ENCODE data around the gene CYSRT1.

The CYSRT1 gene

GRCh38 chr9:137179761-137180160 is 45.2 kb upstream of the CYSRT1 start:
- no peak overlapping the region for H3K27ac ChIP-seq (ENCODE audit: insufficient read depth in 1 of 2, low read depth in 1 of 2, low read length in 2 of 2, poor library complexity in 1 of 2, severe bottlenecking in 2 of 2)
- H3K4me3 ChIP-seq (ENCODE audit: control insufficient read depth in 1 of 7, extremely low read depth in 1 of 7, insufficient read depth in 4 of 7, low read depth in 2 of 7, low read length in 6 of 7) = no peak overlapping the region
- 92% methylated on average over 15 of the region's 17 CpGs for WGBS (ENCODE audit: insufficient coverage)
- DNase-seq = no peak
- no peaks in the 10 kb centered on the region for H3K27me3 ChIP-seq (replicated peaks in 2 of 5; ENCODE audit: control insufficient read depth in 4 of 5, insufficient read depth in 5 of 5, low read length in 4 of 5)
- H3K36me3 ChIP-seq (ENCODE audit: control insufficient read depth in 4 of 4, insufficient read depth in 4 of 4, low read length in 3 of 4) = peaks cover 0 to 67% (median 46%) of the 10 kb centered on the region in 4 experiments
- H3K9me3 ChIP-seq (ENCODE audit: control extremely low read depth in 1 of 5, control insufficient read depth in 4 of 5, insufficient read depth in 2 of 5, low read depth in 1 of 5, low read length in 4 of 5) = no peaks in the 10 kb centered on the region
- CTCF ChIA-PET = interaction anchor here (1.1 to 1.4 kb wide), 2 partner anchors 9 to 49 kb away, joined by 3 to 4 read pairs; partner anchors contain the start of genes ANAPC2 and SSNA1
- H3K4me1 ChIP-seq (ENCODE audit: control extremely low read depth in 1 of 4, control insufficient read depth in 4 of 4, insufficient read depth in 4 of 4, low read length in 3 of 4) = peaks cover 0 to 6% (median 5%) of the 10 kb centered on the region in 4 experiments
- POLR2A ChIA-PET = no interaction called here

GRCh38 chr9:137180491-137180890 is 44.5 kb upstream of the CYSRT1 start:
- Histone ChIP-seq H3K9me3 (ENCODE audit: control extremely low read depth in 1 of 5, control insufficient read depth in 4 of 5, insufficient read depth in 2 of 5, low read depth in 1 of 5, low read length in 4 of 5) (no peaks in the 10 kb centered on the region), H3K27me3 (replicated peaks in 2 of 5; ENCODE audit: control insufficient read depth in 4 of 5, insufficient read depth in 5 of 5, low read length in 4 of 5) (no peaks in the 10 kb centered on the region), H3K36me3 (ENCODE audit: control insufficient read depth in 4 of 4, insufficient read depth in 4 of 4, low read length in 3 of 4) (peaks cover 0 to 74% (median 49%) of the 10 kb centered on the region in 4 experiments), H3K4me3 (ENCODE audit: control insufficient read depth in 1 of 7, extremely low read depth in 1 of 7, insufficient read depth in 4 of 7, low read depth in 2 of 7, low read length in 6 of 7) (no peak overlapping the region), H3K4me1 (ENCODE audit: control extremely low read depth in 1 of 4, control insufficient read depth in 4 of 4, insufficient read depth in 4 of 4, low read length in 3 of 4) (peaks cover 0 to 6% (median under 1%) of the 10 kb centered on the region in 4 experiments), H3K27ac (ENCODE audit: insufficient read depth in 1 of 2, low read depth in 1 of 2, low read length in 2 of 2, poor library complexity in 1 of 2, severe bottlenecking in 2 of 2) (no peak overlapping the region)
- ChIA-PET POLR2A (no interaction called here), CTCF (interaction anchor here (1.4 kb wide), 1 partner anchor 8 kb away, joined by 4 read pairs; the partner anchor contains the start of genes ANAPC2 and SSNA1)
- no peak for DNase-seq
- 98% methylated on average over 20 of the region's 20 CpGs for WGBS (ENCODE audit: insufficient coverage)

GRCh38 chr9:137181680-137182079 is 43.3 kb upstream of the CYSRT1 start:
- H3K27ac ChIP-seq (ENCODE audit: insufficient read depth in 1 of 2, low read depth in 1 of 2, low read length in 2 of 2, poor library complexity in 1 of 2, severe bottlenecking in 2 of 2) = no peak overlapping the region
- no peaks in the 10 kb centered on the region for H3K27me3 ChIP-seq (replicated peaks in 2 of 5; ENCODE audit: control insufficient read depth in 4 of 5, insufficient read depth in 5 of 5, low read length in 4 of 5)
- no peaks in the 10 kb centered on the region for H3K9me3 ChIP-seq (ENCODE audit: control extremely low read depth in 1 of 5, control insufficient read depth in 4 of 5, insufficient read depth in 2 of 5, low read depth in 1 of 5, low read length in 4 of 5)
- H3K36me3 ChIP-seq (ENCODE audit: control insufficient read depth in 4 of 4, insufficient read depth in 4 of 4, low read length in 3 of 4) = peaks cover 0 to 86% (median 59%) of the 10 kb centered on the region in 4 experiments
- no peak overlapping the region for H3K4me3 ChIP-seq (ENCODE audit: control insufficient read depth in 1 of 7, extremely low read depth in 1 of 7, insufficient read depth in 4 of 7, low read depth in 2 of 7, low read length in 6 of 7)
- no peak for DNase-seq
- H3K4me1 ChIP-seq (ENCODE audit: control extremely low read depth in 1 of 4, control insufficient read depth in 4 of 4, insufficient read depth in 4 of 4, low read length in 3 of 4) = peaks cover 0 to 11% (median 4%) of the 10 kb centered on the region in 4 experiments
- POLR2A ChIA-PET = no interaction called here
- CTCF ChIA-PET = no interaction called here
- WGBS (ENCODE audit: insufficient coverage) = 92% methylated on average over 20 of the region's 22 CpGs

- ChIA-PET CTCF (no interaction called here), POLR2A (no interaction called here)
- Histone ChIP-seq H3K27ac (ENCODE audit: insufficient read depth in 1 of 2, low read depth in 1 of 2, low read length in 2 of 2, poor library complexity in 1 of 2, severe bottlenecking in 2 of 2) (no peak overlapping the region), H3K27me3 (replicated peaks in 2 of 5; ENCODE audit: control insufficient read depth in 4 of 5, insufficient read depth in 5 of 5, low read length in 4 of 5) (no peaks in the 10 kb centered on the region), H3K36me3 (ENCODE audit: control insufficient read depth in 4 of 4, insufficient read depth in 4 of 4, low read length in 3 of 4) (peaks cover 5 to 89% (median 60%) of the 10 kb centered on the region in 4 experiments), H3K4me3 (ENCODE audit: control insufficient read depth in 1 of 7, extremely low read depth in 1 of 7, insufficient read depth in 4 of 7, low read depth in 2 of 7, low read length in 6 of 7) (no peak overlapping the region), H3K4me1 (ENCODE audit: control extremely low read depth in 1 of 4, control insufficient read depth in 4 of 4, insufficient read depth in 4 of 4, low read length in 3 of 4) (peaks cover 0 to 22% (median 16%) of the 10 kb centered on the region in 4 experiments), H3K9me3 (ENCODE audit: control extremely low read depth in 1 of 5, control insufficient read depth in 4 of 5, insufficient read depth in 2 of 5, low read depth in 1 of 5, low read length in 4 of 5) (no peaks in the 10 kb centered on the region)
- 93% methylated on average over 7 of the region's 17 CpGs for WGBS (ENCODE audit: insufficient coverage)
- no peak for DNase-seq
Observed at GRCh38 chr9:137182836-137183235, 42.1 kb upstream of the CYSRT1 start.

GRCh38 chr9:137183980-137184595 is 40.9 kb upstream of the CYSRT1 start:
- H3K36me3 ChIP-seq (ENCODE audit: control insufficient read depth in 4 of 4, insufficient read depth in 4 of 4, low read length in 3 of 4) = peaks cover 5 to 77% (median 55%) of the 10 kb centered on the region in 4 experiments
- 97% methylated on average over 27 of the region's 27 CpGs for WGBS (ENCODE audit: insufficient coverage)
- DNase-seq = no peak
- H3K9me3 ChIP-seq (ENCODE audit: control extremely low read depth in 1 of 5, control insufficient read depth in 4 of 5, insufficient read depth in 2 of 5, low read depth in 1 of 5, low read length in 4 of 5) = no peaks in the 10 kb centered on the region
- H3K4me1 ChIP-seq (ENCODE audit: control extremely low read depth in 1 of 4, control insufficient read depth in 4 of 4, insufficient read depth in 4 of 4, low read length in 3 of 4) = peaks cover 0 to 21% (median 20%) of the 10 kb centered on the region in 4 experiments
- H3K27ac ChIP-seq (ENCODE audit: insufficient read depth in 1 of 2, low read depth in 1 of 2, low read length in 2 of 2, poor library complexity in 1 of 2, severe bottlenecking in 2 of 2) = no peak overlapping the region
- H3K4me3 ChIP-seq (ENCODE audit: control insufficient read depth in 1 of 7, extremely low read depth in 1 of 7, insufficient read depth in 4 of 7, low read depth in 2 of 7, low read length in 6 of 7) = no peak overlapping the region
- POLR2A ChIA-PET = no interaction called here
- H3K27me3 ChIP-seq (replicated peaks in 2 of 5; ENCODE audit: control insufficient read depth in 4 of 5, insufficient read depth in 5 of 5, low read length in 4 of 5) = no peaks in the 10 kb centered on the region
- CTCF ChIA-PET = no interaction called here

- ChIA-PET CTCF (interaction anchor here (1.0 kb wide), 1 partner anchor 8 kb away, joined by 3 read pairs; no protein-coding TSS in a partner anchor), POLR2A (no interaction called here)
- H3K27ac ChIP-seq (ENCODE audit: insufficient read depth in 1 of 2, low read depth in 1 of 2, low read length in 2 of 2, poor library complexity in 1 of 2, severe bottlenecking in 2 of 2) = no peak overlapping the region
- peaks cover 3 to 31% (median 30%) of the 10 kb centered on the region in 4 experiments for H3K4me1 ChIP-seq (ENCODE audit: control extremely low read depth in 1 of 4, control insufficient read depth in 4 of 4, insufficient read depth in 4 of 4, low read length in 3 of 4)
- H3K4me3 ChIP-seq (ENCODE audit: control insufficient read depth in 1 of 7, extremely low read depth in 1 of 7, insufficient read depth in 4 of 7, low read depth in 2 of 7, low read length in 6 of 7) = no peak overlapping the region
- no peaks in the 10 kb centered on the region for H3K9me3 ChIP-seq (ENCODE audit: control extremely low read depth in 1 of 5, control insufficient read depth in 4 of 5, insufficient read depth in 2 of 5, low read depth in 1 of 5, low read length in 4 of 5)
- no peak for DNase-seq
- H3K36me3 ChIP-seq (ENCODE audit: control insufficient read depth in 4 of 4, insufficient read depth in 4 of 4, low read length in 3 of 4) = peaks cover 5 to 71% (median 50%) of the 10 kb centered on the region in 4 experiments
- no peaks in the 10 kb centered on the region for H3K27me3 ChIP-seq (replicated peaks in 2 of 5; ENCODE audit: control insufficient read depth in 4 of 5, insufficient read depth in 5 of 5, low read length in 4 of 5)
- WGBS (ENCODE audit: insufficient coverage) = 96% methylated on average over 45 of the region's 48 CpGs
Observed at GRCh38 chr9:137184881-137185660, 39.9 kb upstream of the CYSRT1 start.

GRCh38 chr9:137185921-137186320 is 39.1 kb upstream of the CYSRT1 start:
- H3K27ac ChIP-seq (ENCODE audit: insufficient read depth in 1 of 2, low read depth in 1 of 2, low read length in 2 of 2, poor library complexity in 1 of 2, severe bottlenecking in 2 of 2) = no peak overlapping the region
- WGBS (ENCODE audit: insufficient coverage) = 90% methylated on average over 19 of the region's 19 CpGs
- H3K9me3 ChIP-seq (ENCODE audit: control extremely low read depth in 1 of 5, control insufficient read depth in 4 of 5, insufficient read depth in 2 of 5, low read depth in 1 of 5, low read length in 4 of 5) = no peaks in the 10 kb centered on the region
- ChIA-PET CTCF (interaction anchor here (6.1 kb wide), 1 partner anchor 9 kb away, joined by 33 read pairs; no protein-coding TSS in a partner anchor), POLR2A (interaction anchor here (0.6 kb wide), 1 partner anchor 437 kb away, joined by 8 read pairs; no protein-coding TSS in a partner anchor)
- no peak for DNase-seq
- H3K27me3 ChIP-seq (replicated peaks in 2 of 5; ENCODE audit: control insufficient read depth in 4 of 5, insufficient read depth in 5 of 5, low read length in 4 of 5) = no peaks in the 10 kb centered on the region
- peaks cover 5 to 71% (median 48%) of the 10 kb centered on the region in 4 experiments for H3K36me3 ChIP-seq (ENCODE audit: control insufficient read depth in 4 of 4, insufficient read depth in 4 of 4, low read length in 3 of 4)
- peaks cover 3 to 39% (median 36%) of the 10 kb centered on the region in 4 experiments for H3K4me1 ChIP-seq (ENCODE audit: control extremely low read depth in 1 of 4, control insufficient read depth in 4 of 4, insufficient read depth in 4 of 4, low read length in 3 of 4)
- no peak overlapping the region for H3K4me3 ChIP-seq (ENCODE audit: control insufficient read depth in 1 of 7, extremely low read depth in 1 of 7, insufficient read depth in 4 of 7, low read depth in 2 of 7, low read length in 6 of 7)

Measured in common myeloid progenitor, CD34-positive (primary cell).